HS-27A (cell line): Measurements from ENCODE around the gene ZNF148.
"Not testable (repeated sequence)": the region's sequence is repeated elsewhere in the genome, so short reads cannot be mapped to it uniquely, and the experiment has no call there.

Experiments used
- DNase-seq: peaks from one replicate; pipeline ENCODE4 v3.0.0-alpha.2; 2012; ENCODE audit warnings: low read depth, missing footprints

ZNF148 gene

GRCh38 chr3:125375950-125376679 lies 990 bp upstream of the ZNF148 start:
- no peak for DNase-seq

DNA sequence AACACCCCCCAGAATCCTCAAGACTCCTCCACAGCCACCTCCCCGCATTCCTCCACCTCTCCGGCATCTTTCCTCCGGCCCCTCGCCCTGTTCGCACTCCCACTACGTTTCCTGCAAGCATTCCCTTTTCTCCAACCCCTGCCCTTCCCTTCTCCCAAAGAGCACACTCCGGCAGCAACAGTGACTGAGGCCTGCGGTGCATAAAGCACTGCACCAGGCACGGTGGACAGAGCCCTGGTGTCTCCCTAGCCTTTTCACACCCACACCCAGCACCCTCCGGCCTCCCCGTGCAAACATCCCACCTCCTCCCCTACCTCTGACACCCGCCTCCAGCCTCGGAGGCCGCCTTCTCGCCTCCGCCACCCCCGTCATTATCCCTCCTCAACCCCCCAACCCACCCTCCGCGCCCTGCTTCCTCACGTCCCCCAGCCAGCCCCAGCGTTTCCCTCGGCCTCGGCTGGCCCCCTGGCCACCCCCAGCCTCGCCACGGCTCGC lies 577 bp downstream of the ZNF148 start:
- no peak for DNase-seq

DNA sequence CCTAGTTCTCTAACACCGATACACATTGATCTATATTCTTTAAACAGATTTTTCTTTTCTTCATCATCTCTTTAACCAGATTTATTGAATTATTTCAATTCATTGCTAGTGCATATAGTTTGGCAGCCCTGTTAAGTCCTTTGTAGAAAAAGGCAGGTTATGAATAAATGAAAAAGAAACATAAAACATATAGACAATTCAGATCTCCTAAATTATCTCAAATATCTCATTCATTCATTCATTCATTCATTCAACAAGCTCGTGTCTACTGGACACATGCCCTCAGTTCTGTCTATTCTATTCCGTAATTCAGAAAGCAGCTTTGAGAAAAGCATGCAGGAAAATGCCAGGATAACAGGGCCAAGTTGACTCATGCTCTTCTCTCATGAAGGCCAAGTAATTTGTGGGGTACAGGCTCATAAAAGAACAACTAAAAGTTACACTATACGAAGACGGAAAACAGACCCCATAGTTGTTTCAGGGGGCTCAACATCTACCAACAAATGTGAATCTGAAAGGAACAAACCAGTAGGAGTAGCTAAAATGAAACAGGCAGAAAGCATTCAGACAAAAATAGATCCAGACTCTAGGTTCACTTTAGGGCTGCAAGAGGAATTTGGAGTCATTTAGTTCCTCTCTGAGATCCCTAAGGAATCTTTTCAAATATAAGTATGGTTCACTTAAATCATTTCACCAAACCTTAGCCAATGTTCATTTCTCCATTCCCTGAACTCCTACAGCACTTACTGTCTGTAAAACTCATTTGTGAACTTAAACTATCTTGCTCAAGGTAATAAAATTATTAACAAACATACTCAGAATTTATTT lies 7.5 kb downstream of the ZNF148 start:
- no peak for DNase-seq

- no peak for DNase-seq
Observed at GRCh38 chr3:125366132-125366531, 9.0 kb downstream of the ZNF148 start.

DNA sequence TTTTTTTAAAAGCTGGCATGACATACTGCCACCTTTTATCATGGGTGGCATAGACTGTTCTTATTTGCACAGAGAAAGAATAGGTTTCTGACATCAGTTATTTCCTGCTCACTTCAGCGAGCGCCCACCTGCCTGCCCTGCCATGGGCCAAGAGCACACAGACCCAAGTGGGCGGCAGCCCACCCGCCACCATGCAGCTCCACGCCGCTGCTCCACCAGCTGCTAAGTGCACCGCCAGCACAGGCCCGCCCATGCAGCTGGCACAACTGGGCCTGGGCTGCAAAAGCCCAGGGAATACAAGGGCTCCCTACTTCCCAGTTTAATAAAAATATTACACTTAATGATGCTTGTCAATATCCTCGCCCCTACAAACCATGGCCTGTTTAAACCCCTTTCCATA lies 15.4 kb downstream of the ZNF148 start:
- DNase-seq = no peak

- DNase-seq = no peak
Observed at GRCh38 chr3:125358923-125359322, 16.2 kb downstream of the ZNF148 start.

- DNase-seq = no peak
Observed at GRCh38 chr3:125357837-125358236, 17.3 kb downstream of the ZNF148 start.

GRCh38 chr3:125357032-125357658 lies 18.0 kb downstream of the ZNF148 start:
- DNase-seq = no peak

DNA sequence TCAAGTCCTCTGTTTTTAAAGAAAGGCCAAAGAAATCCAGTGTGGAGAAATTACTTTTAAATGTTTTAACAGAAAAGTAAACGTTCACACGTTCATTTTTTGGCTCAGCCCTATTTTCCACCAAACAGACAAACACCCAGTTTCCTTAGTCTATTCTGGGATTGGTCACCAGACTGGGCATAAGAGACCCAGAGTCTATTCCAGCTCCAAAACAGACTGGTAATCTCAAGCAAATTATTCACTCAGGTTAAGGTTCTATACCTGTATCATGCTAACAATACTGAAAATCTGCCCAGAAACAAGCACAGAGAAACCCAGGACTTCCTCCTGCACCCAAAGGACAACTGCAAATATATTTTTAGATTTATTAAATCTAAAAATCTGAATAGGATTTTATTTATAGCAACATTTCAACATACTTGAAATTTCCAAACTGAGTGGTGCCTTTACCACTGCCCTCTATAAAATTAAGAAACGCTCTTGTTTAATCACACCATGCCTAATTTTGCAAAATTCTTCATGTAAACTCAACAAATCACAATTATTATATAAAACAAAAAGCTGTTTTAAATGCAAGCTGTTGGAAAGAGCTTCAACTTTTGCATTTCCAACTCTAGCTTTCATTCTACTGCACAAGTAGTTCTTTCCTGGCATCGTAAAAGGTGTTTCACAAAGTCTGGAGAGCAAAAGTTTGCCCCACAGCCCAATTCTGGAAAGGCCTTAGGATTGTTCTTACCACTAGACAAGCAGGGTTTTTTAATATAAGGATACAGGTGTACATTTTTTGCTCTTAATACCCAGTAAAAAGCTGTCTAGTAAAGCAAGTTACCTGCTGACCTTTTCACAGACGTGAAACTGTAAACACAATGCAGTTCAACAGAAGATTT lies 18.7 kb downstream of the ZNF148 start:
- DNase-seq = no peak

GRCh38 chr3:125353659-125354058 lies 21.5 kb downstream of the ZNF148 start:
- DNase-seq = no peak

DNA sequence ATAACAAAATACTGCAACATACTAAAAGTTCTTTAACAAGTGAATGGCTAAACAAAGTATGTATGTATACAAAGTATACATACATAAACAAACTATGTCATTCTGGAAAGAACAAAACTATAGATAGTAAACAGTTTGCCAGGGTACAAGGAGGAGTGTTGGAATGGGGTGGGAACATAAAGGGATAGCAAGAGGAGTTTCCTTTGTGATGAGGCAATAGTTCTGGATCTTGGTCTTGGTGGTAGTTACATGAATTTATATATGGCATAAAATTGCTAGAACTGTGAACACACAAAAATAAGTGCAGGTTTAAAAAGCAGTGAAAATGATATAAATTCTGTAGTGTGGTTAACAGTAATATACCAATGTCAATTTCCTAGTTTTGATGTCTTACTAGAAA lies 22.0 kb downstream of the ZNF148 start:
- DNase-seq = no peak

DNA sequence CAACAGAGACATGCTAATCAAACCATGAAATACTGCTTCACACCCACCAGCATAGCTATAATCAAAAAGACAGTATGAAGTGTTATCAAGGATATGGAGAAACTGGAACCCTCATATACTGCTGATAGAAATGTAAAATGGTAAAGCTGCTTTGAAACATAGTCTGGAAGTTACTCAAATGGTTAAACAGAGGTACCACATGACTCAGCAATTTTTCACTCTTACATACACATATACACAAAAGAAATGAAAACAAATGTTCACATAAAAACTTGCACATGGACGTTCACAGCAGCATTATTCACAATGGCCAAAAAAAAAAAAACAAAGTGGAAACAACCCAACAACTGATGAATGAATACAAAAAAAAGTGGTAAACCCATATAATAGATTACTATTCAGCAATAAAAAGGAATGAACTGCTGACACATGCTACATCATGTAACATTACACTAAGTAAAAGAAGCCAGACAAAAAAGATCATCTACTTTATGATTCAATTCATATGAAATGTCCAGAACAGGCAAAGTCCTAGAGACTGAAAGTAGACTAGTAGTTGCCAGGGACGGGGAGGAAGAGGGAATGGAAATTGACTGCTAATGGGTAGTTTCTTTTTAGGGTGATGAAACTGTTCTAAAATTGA lies 23.2 kb downstream of the ZNF148 start:
- no peak for DNase-seq

- DNase-seq = no peak
Observed at GRCh38 chr3:125351152-125351551, 24.0 kb downstream of the ZNF148 start.

DNA sequence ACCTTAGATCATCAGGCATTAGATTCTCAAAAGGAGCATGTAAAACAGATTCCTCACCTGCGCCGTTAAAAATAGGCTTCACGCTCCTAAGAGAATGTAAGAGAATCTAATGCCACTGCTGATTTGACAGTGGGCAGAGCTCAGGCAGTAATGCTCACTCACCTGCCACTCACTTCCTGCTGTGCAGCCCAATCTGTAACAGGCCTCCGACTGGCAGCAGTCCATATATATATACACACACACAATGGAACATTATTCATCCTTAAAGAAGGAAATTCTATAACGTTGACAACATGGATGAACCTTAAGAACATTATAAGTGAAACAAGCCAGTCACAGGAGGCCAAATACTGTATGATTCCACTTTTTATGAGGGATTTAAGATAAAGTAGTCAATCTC lies 24.5 kb downstream of the ZNF148 start:
- no peak for DNase-seq

GRCh38 chr3:125349556-125350165 lies 25.5 kb downstream of the ZNF148 start:
- DNase-seq = no peak

DNA sequence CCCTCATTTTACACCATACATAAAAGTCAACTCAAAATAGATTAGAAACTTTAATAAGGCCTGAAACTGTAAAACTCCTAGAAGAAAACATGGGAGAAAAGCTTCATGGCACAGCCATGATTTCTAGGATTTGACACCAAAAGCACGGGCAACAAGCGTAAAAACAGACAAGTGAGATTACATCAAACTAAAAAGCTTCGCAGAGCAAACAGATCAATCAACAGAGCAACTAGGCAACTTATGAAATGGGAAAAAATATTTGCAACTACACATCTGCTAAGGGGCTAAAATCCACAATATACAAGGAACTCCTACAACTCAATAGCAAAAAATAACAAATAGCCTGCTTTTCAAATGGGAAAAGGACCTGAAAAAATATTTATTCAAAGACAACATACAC lies 26.1 kb downstream of the ZNF148 start:
- DNase-seq = no peak

DNA sequence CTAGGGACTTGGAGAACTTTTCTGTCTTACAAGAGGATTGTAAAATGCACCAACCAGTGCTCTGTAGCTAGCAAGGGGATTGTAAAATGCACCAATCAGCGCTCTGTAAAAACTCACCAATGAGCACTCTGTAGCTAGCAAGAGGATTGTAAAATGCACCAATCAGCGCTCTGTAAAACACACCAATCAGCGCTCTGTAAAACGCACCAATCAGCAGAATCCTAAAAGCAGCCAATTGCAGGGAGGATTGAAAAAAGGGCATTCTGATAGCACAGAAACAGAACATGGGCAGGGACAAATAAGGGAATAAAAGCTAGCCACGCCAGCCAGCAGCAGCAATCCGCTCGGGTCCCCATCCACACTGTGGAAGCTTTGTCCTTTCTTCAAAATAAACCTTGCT lies 31.8 kb downstream of the ZNF148 start:
- not testable (repeated sequence) for DNase-seq

DNA sequence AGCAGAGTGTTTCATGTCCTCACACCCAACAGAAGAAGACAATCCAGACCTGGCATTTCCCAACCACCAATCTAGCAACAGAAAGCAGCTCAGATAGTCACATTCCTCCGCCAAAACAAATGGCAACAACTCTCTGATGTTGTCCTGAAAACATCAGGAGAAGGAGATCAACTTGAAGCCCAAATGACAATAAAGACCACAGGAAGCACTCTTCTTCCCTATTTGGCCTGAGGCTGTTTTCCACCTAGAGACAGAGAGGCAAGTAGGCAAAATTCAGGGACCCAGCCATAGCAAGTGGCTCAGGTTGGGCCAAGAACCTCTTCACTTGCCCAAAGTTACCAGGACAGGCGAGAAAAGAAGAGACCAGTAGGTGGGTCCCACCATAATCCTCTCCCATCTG lies 35.0 kb downstream of the ZNF148 start:
- no peak for DNase-seq

DNA sequence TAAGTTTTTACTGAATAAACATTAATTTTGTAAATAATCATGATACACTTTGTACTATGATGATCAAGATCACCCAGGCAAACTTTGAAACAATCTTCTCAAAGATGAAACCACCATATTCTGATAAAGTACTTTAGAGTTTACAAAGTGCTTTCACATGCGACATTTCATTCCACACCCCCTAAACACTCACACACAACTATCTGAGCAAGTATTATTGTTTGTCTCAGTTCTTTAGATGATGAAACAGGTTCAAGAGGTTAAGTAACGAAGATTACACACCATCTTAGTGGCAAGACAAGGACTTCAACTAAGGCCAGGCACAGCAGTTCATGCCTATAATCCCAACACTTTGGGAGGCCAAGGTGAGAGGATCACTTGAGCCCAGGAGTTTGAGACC lies 37.6 kb downstream of the ZNF148 start:
- DNase-seq = no peak

GRCh38 chr3:125334675-125335560 lies 40.2 kb downstream of the ZNF148 start:
- DNase-seq = no peak
